Osteoblast (primary cell): ENCODE measurements around the gene KAT7. TPM values are rescaled to one million over a fixed set of nuclear protein-coding genes. Genes with fewer than 3 reads are reported as not detected.

ENCODE experiments used
- DNase-seq: peaks from one replicate; pipeline ENCODE4 v3.0.0; 2011; ENCODE audit warnings: low spot score, mixed read lengths; ENCODE audit not compliant: insufficient read length; ENCODE audit errors: missing footprints
- H2AFZ ChIP-seq: 2 replicates; pipeline ENCODE4 v1.6.0; 2011; ENCODE audit warnings: mild to moderate bottlenecking, low read length
- H3K27ac ChIP-seq: 2 replicates; pipeline ENCODE4 v1.5.1; 2011; ENCODE audit warnings: mild to moderate bottlenecking, low read depth, low read length, moderate library complexity
- H3K27me3 ChIP-seq: 2 replicates; pipeline ENCODE4 v1.6.0; 2012; ENCODE audit warnings: mild to moderate bottlenecking, control low read depth, inconsistent platforms, low read length, moderate library complexity; ENCODE audit not compliant: insufficient read depth
- H3K36me3 ChIP-seq: 2 replicates; pipeline ENCODE4 v1.5.1; 2011; ENCODE audit warnings: mild to moderate bottlenecking, low read length, control low read depth, moderate library complexity; ENCODE audit not compliant: insufficient read depth
- H3K4me1 ChIP-seq: 2 replicates; pipeline ENCODE4 v1.5.1; 2011; ENCODE audit warnings: mild to moderate bottlenecking, low read length, control low read depth, moderate library complexity; ENCODE audit not compliant: insufficient read depth
- H3K4me2 ChIP-seq: 2 replicates; pipeline ENCODE4 v1.6.0; 2011; ENCODE audit warnings: mild to moderate bottlenecking, low read length; ENCODE audit not compliant: insufficient read depth
- H3K4me3 ChIP-seq: fragments of 200-600 bp; sonication (generic); 3 replicates; pipeline ENCODE4 v1.5.1; 2012; ENCODE audit warnings: mild to moderate bottlenecking, low read length, inconsistent platforms; ENCODE audit not compliant: insufficient read depth
- H3K79me2 ChIP-seq: 2 replicates; pipeline ENCODE4 v1.6.0; 2012; ENCODE audit warnings: mild to moderate bottlenecking, low read length, control low read depth, inconsistent platforms; ENCODE audit not compliant: insufficient read depth
- H3K9me3 ChIP-seq: 2 replicates; pipeline ENCODE4 v1.5.1; 2011; ENCODE audit warnings: low read depth, low read length, control low read depth
- H4K20me1 ChIP-seq: 2 replicates; pipeline ENCODE4 v1.6.0; 2012; ENCODE audit warnings: mild to moderate bottlenecking, low read length, control low read depth; ENCODE audit not compliant: insufficient read depth
- total RNA-seq: library from RNA; depleted of rRNA; stranded (reverse); fragments of >200 nt; gene quantifications from 2 replicates; pipeline ENCODE4 v1.2.3, GENCODE V29; 2012
- TF ChIP-seq, protein P1 (sequence below): IDR thresholded peaks from 2 replicates; pipeline ENCODE4 v1.5.1; 2011; ENCODE audit warnings: mild to moderate bottlenecking, low read depth, low read length, moderate library complexity; ENCODE audit errors: extremely low read depth

The KAT7 gene
- total RNA-seq, 1 donor, result 51.4 TPM

DNA sequence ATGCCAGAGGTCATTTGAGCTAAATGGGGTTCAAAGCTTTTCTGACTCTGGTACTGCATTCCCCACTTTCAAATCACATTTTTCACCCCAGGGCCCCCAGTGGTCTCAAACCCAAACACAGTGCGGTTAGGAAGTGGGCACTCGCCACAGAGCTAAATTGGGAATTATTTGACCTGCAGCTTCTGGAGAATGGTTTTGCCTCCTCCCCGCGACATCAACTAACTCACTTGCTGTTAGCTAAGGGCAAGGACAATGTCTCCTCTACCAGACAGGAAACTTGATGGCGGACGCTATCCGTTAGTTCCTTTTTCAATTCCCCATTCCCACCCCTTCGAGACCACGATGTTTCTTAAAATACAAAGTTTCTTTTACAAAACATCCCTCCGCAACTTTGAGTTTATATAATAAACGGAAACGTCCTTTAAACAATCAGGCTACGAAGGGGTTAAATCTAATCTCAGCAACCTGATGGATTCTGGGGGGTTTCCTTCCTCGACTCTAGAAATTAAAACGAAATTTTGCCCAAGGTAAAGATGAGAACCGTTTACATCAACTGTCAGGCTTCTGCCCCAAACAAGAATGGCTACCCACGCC, 500 bp upstream of the KAT7 start:
- DNase-seq, result peak; percentile 27
- H3K79me2 ChIP-seq, result peaks cover 39% of the 10 kb centered on the region
- TF ChIP-seq, protein P1, sequence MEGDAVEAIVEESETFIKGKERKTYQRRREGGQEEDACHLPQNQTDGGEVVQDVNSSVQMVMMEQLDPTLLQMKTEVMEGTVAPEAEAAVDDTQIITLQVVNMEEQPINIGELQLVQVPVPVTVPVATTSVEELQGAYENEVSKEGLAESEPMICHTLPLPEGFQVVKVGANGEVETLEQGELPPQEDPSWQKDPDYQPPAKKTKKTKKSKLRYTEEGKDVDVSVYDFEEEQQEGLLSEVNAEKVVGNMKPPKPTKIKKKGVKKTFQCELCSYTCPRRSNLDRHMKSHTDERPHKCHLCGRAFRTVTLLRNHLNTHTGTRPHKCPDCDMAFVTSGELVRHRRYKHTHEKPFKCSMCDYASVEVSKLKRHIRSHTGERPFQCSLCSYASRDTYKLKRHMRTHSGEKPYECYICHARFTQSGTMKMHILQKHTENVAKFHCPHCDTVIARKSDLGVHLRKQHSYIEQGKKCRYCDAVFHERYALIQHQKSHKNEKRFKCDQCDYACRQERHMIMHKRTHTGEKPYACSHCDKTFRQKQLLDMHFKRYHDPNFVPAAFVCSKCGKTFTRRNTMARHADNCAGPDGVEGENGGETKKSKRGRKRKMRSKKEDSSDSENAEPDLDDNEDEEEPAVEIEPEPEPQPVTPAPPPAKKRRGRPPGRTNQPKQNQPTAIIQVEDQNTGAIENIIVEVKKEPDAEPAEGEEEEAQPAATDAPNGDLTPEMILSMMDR, result no peak
- peak overlapping the region; percentile 90 for H3K4me3 ChIP-seq
- H3K27ac ChIP-seq, result peak overlapping the region; percentile 96
- H3K4me2 ChIP-seq, result peak overlapping the region; percentile 94
- H3K36me3 ChIP-seq, result peaks cover 21% of the 10 kb centered on the region
- no peaks in the 10 kb centered on the region for H3K27me3 ChIP-seq
- H4K20me1 ChIP-seq, result peaks cover 34% of the 10 kb centered on the region
- peak overlapping the region; percentile 87 for H2AFZ ChIP-seq
- H3K9me3 ChIP-seq, result no peaks in the 10 kb centered on the region
- peaks cover 36% of the 10 kb centered on the region for H3K4me1 ChIP-seq

GRCh38 chr17:49789243-49789578, 730 bp downstream of the KAT7 start:
- H3K4me1 ChIP-seq, result peaks cover 27% of the 10 kb centered on the region
- TF ChIP-seq, protein P1, result no peak
- peak overlapping the region; percentile 90 for H3K4me3 ChIP-seq
- H3K27ac ChIP-seq, result peak overlapping the region; percentile 27
- no peak overlapping the region for H2AFZ ChIP-seq
- no peaks in the 10 kb centered on the region for H3K27me3 ChIP-seq
- H3K4me2 ChIP-seq, result peak overlapping the region; percentile 91
- DNase-seq, result no peak
- no peaks in the 10 kb centered on the region for H3K9me3 ChIP-seq
- H3K36me3 ChIP-seq, result peaks cover 25% of the 10 kb centered on the region
- H3K79me2 ChIP-seq, result peaks cover 52% of the 10 kb centered on the region
- H4K20me1 ChIP-seq, result peaks cover 35% of the 10 kb centered on the region

- peaks cover 80% of the 10 kb centered on the region for H3K79me2 ChIP-seq
- peaks cover 18% of the 10 kb centered on the region for H3K4me1 ChIP-seq
- H3K9me3 ChIP-seq, result no peaks in the 10 kb centered on the region
- TF ChIP-seq, protein P1, result no peak
- H3K4me3 ChIP-seq, result no peak overlapping the region
- H3K36me3 ChIP-seq, result peaks cover 46% of the 10 kb centered on the region
- no peak for DNase-seq
- H3K27me3 ChIP-seq, result no peaks in the 10 kb centered on the region
- no peak overlapping the region for H3K4me2 ChIP-seq
- H2AFZ ChIP-seq, result no peak overlapping the region
- no peak overlapping the region for H3K27ac ChIP-seq
- peaks cover 39% of the 10 kb centered on the region for H4K20me1 ChIP-seq
Measured at GRCh38 chr17:49793309-49793708, 4.8 kb downstream of the KAT7 start.

GRCh38 chr17:49795372-49795771, 6.9 kb downstream of the KAT7 start:
- Histone ChIP-seq H3K4me3 (no peak overlapping the region), H3K9me3 (no peaks in the 10 kb centered on the region), H3K79me2 (peaks cover 86% of the 10 kb centered on the region), H3K4me2 (no peak overlapping the region), H2AFZ (no peak overlapping the region), H3K4me1 (peaks cover 9% of the 10 kb centered on the region), H3K27me3 (no peaks in the 10 kb centered on the region), H3K27ac (no peak overlapping the region), H4K20me1 (peaks cover 26% of the 10 kb centered on the region), H3K36me3 (peaks cover 61% of the 10 kb centered on the region)
- TF ChIP-seq, protein P1, result no peak
- DNase-seq, result no peak
